K562 (cell line): ENCODE measurements around the gene LYPD5. TPM values are rescaled to one million over a fixed set of nuclear protein-coding genes. Genes with fewer than 3 reads are reported as not detected.
A peak's percentile ranks its signal among the peaks of the same experiment; 100 is the strongest.

Experiments used
- AFF4 ChIP-seq: sonication (generic); formaldehyde crosslinking; IDR thresholded peaks from 2 replicates; pipeline ENCODE4 v1.8.0; 2023; ENCODE audit warnings: mild to moderate bottlenecking, missing genetic modification reagents
- ATF6 ChIP-seq: sonication (generic); formaldehyde crosslinking; IDR thresholded peaks from 2 replicates; pipeline ENCODE4 v1.4.0; 2020; ENCODE audit warnings: mild to moderate bottlenecking, missing genetic modification reagents
- CBX3 ChIP-seq, 2 experiments: IDR thresholded peaks; 1 replicate in 1 of 2; 2 replicates in 1 of 2; pipeline ENCODE4 v1.6.1; 2012; ENCODE audit warnings: inconsistent platforms in 2 of 2, low read length in 2 of 2, borderline replicate concordance in 1 of 2, control low read depth in 1 of 2
- CREBBP ChIP-seq: IDR thresholded peaks from one replicate; pipeline ENCODE4 v1.6.1; 2012; ENCODE audit warnings: low read depth, mild to moderate bottlenecking, control low read depth, inconsistent platforms, low read length
- CXXC5 ChIP-seq: fragments of 250-450 bp; sonication (Bioruptor Pico); IDR thresholded peaks from 2 replicates; pipeline ENCODE4 v1.8.0; 2022; ENCODE audit warnings: inconsistent platforms, mild to moderate bottlenecking, moderate library complexity
- EGR1 ChIP-seq: fragments of 450-650 bp; conservative IDR thresholded peaks from 2 replicates; pipeline ENCODE4 v1.6.1; 2017; ENCODE audit warnings: mild to moderate bottlenecking
- FOXJ2 ChIP-seq: fragments of 200-800 bp; sonication (Bioruptor generic); IDR thresholded peaks from 2 replicates; pipeline ENCODE4 v1.6.1; 2016; ENCODE audit warnings: missing genetic modification characterization, missing compliant biosample characterization
- HMGXB4 ChIP-seq: sonication (generic); formaldehyde crosslinking; IDR thresholded peaks from 2 replicates; pipeline ENCODE4 v1.8.1; 2023; ENCODE audit warnings: mild to moderate bottlenecking, missing genetic modification reagents
- JUND ChIP-seq, 2 experiments: IDR thresholded peaks; 2 replicates in 1 of 2; 3 replicates in 1 of 2; pipeline ENCODE4 v1.6.1; 2011; ENCODE audit warnings: borderline replicate concordance in 2 of 2, low read depth in 2 of 2, low read length in 2 of 2, improper control_type of control experiment in 1 of 2, missing biosample characterization in 1 of 2, missing genetic modification characterization in 1 of 2, missing genetic modification reagents in 1 of 2
- LARP7 ChIP-seq: fragments of 450-650 bp; IDR thresholded peaks from 2 replicates; pipeline ENCODE4 v1.6.1; 2016
- PHF21A ChIP-seq: fragments of 450-650 bp; IDR thresholded peaks from 2 replicates; pipeline ENCODE4 v1.6.1; 2017; ENCODE audit warnings: low read depth, borderline replicate concordance
- SRF ChIP-seq, 2 experiments: fragments of 250-450, 450-650 bp in 1 of 2; sonication (Bioruptor Pico) in 1 of 2; sonication (generic) in 1 of 2; formaldehyde crosslinking; IDR thresholded peaks; 2 replicates each; pipeline versions ENCODE4 v1.5.0 to v1.5.1; 2020 to 2022; ENCODE audit warnings: mild to moderate bottlenecking in 1 of 2, missing genetic modification reagents in 1 of 2
- TAF15 ChIP-seq: fragments of 200-400 bp; formaldehyde crosslinking; IDR thresholded peaks from 2 replicates; pipeline ENCODE4 v1.6.1; 2017; ENCODE audit warnings: mild to moderate bottlenecking, low read depth, low read length, moderate library complexity
- VEZF1 ChIP-seq: fragments of 200-800 bp; sonication (Bioruptor generic); IDR thresholded peaks from 2 replicates; pipeline ENCODE4 v1.6.1; 2017; ENCODE audit warnings: missing genetic modification characterization, missing compliant biosample characterization
- ZKSCAN3 ChIP-seq: fragments of 250-450 bp; sonication (Bioruptor Pico); IDR thresholded peaks from 2 replicates; pipeline ENCODE4 v1.4.0; 2020
- ZNF253 ChIP-seq: fragments of 250-450 bp; sonication (Bioruptor Pico); conservative IDR thresholded peaks from 2 replicates; pipeline ENCODE4 v1.6.1; 2021; ENCODE audit warnings: mild to moderate bottlenecking
- ZNF324 ChIP-seq: fragments of 250-450 bp; sonication (Bioruptor Pico); IDR thresholded peaks from 2 replicates; pipeline ENCODE4 v1.4.0; 2020; ENCODE audit warnings: mild to moderate bottlenecking
- polyA plus RNA-seq, 8 experiments: library from polyadenylated mRNA; depleted of rRNA in 4 of 8; stranded (reverse) in 5 of 8; unstranded in 3 of 8; fragments of >200 nt; fragmentation: Nextera tagmentation in 2 of 8; fragmentation: Illumina TruSeq in 1 of 8; extraction: Ambion mirVana in 2 of 8; extraction: Trizol in 1 of 8; gene quantifications; 2 replicates each; pipeline versions ENCODE4 v1.2.1 to v1.2.3, GENCODE V29; 2011 to 2014; ENCODE audit warnings: inconsistent platforms in 1 of 8, missing spikeins in 1 of 8
- total RNA-seq, 7 experiments: library from RNA; depleted of rRNA in 6 of 7; stranded (reverse); fragments of >200 nt in 6 of 7; fragmentation: Illumina TruSeq in 2 of 7; extraction: Trizol in 2 of 7; gene quantifications; 2 replicates each; pipeline versions ENCODE4 v1.2.1 to v1.2.3, GENCODE V29; 2011 to 2021; ENCODE audit warnings: low replicate concordance in 1 of 7

LYPD5 gene
- total and polyA plus RNA-seq, 9 of the 15 experiments (the other 6 are each of a cell fraction or from before 2014, with no cell fraction given): 0.03 to 0.22 (median 0.10) TPM; not detected in 3

- peak; percentile 67 for TF ChIP-seq VEZF1
- no peak for TF ChIP-seq ZKSCAN3
- TF ChIP-seq CXXC5 (CRISPR knock-in tag): peak; percentile 64
- TF ChIP-seq EGR1: no peak
- no peak for TF ChIP-seq ZNF324 (CRISPR knock-in tag)
- TF ChIP-seq FOXJ2 (tag): no peak
- 0 out of 2 replicates have a peak, but pooled peaks have one; percentile 7 for TF ChIP-seq JUND (IDR thresholded peaks at IDR 0.05; ENCODE audit: borderline replicate concordance, low read depth, low read length)
- TF ChIP-seq JUND (tag; IDR thresholded peaks at IDR 0.05; ENCODE audit: borderline replicate concordance, low read depth, low read length): no peak
- TF ChIP-seq ATF6 (CRISPR knock-in tag): peak; percentile 90
- TF ChIP-seq CREBBP: no peak
- no peak for TF ChIP-seq TAF15
- peak; percentile 64; the same call in 1 of the 2 replicates for TF ChIP-seq HMGXB4 (CRISPR knock-in tag)
- TF ChIP-seq PHF21A: 0 out of 2 replicates have a peak, but pooled peaks have one; percentile 19
- TF ChIP-seq CBX3 (IDR thresholded peaks at IDR 0.05; ENCODE audit: borderline replicate concordance in 1 of 2, low read length in 2 of 2): peak in 1 of 2 experiments; percentile 55; a peak in 1 of 3 replicates
- TF ChIP-seq AFF4 (CRISPR knock-in tag): peak; percentile 87; the same call in 1 of the 2 replicates
- no peak for TF ChIP-seq ZNF253 (CRISPR knock-in tag)
- TF ChIP-seq SRF (CRISPR knock-in tag; IDR thresholded peaks at IDR 0.05): peak in 1 of 2 experiments; percentile 90; a peak in 2 of 4 replicates
- TF ChIP-seq LARP7: no peak
Measured at GRCh38 chr19:43789029-43789428, 13.2 kb downstream of the LYPD5 start (continued).
